Measurements from ENCODE around the gene GOLT1A. TPM values are rescaled to one million over a fixed set of nuclear protein-coding genes. Genes with fewer than 3 reads are reported as not detected.

GOLT1A gene
- total and polyA plus RNA-seq, 4 donors, result 14.1 to 103 (median 52.7) TPM

- DNase-seq (ENCODE audit: low spot score), result no peak
- H3K4me3 ChIP-seq (ENCODE audit: low read depth in 1 of 3, low read length in 3 of 3), result no peak overlapping the region
- H3K9ac ChIP-seq (ENCODE audit: low read depth in 1 of 2, low read length in 2 of 2), result no peak overlapping the region
- no peak for TF ChIP-seq ATF3 (IDR thresholded peaks at IDR 0.05)
- no peak for TF ChIP-seq NR2F2 (IDR thresholded peaks at IDR 0.05)
- no peak for TF ChIP-seq YY1 (IDR thresholded peaks at IDR 0.05)
- TF ChIP-seq, protein P1, sequence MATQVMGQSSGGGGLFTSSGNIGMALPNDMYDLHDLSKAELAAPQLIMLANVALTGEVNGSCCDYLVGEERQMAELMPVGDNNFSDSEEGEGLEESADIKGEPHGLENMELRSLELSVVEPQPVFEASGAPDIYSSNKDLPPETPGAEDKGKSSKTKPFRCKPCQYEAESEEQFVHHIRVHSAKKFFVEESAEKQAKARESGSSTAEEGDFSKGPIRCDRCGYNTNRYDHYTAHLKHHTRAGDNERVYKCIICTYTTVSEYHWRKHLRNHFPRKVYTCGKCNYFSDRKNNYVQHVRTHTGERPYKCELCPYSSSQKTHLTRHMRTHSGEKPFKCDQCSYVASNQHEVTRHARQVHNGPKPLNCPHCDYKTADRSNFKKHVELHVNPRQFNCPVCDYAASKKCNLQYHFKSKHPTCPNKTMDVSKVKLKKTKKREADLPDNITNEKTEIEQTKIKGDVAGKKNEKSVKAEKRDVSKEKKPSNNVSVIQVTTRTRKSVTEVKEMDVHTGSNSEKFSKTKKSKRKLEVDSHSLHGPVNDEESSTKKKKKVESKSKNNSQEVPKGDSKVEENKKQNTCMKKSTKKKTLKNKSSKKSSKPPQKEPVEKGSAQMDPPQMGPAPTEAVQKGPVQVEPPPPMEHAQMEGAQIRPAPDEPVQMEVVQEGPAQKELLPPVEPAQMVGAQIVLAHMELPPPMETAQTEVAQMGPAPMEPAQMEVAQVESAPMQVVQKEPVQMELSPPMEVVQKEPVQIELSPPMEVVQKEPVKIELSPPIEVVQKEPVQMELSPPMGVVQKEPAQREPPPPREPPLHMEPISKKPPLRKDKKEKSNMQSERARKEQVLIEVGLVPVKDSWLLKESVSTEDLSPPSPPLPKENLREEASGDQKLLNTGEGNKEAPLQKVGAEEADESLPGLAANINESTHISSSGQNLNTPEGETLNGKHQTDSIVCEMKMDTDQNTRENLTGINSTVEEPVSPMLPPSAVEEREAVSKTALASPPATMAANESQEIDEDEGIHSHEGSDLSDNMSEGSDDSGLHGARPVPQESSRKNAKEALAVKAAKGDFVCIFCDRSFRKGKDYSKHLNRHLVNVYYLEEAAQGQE (IDR thresholded peaks at IDR 0.05), result no peak
- no peak for TF ChIP-seq HNF4G (IDR thresholded peaks at IDR 0.05)
- no peak for TF ChIP-seq TAF1 (conservative IDR thresholded peaks at IDR 0.05)
- no peak for TF ChIP-seq HNF4A (conservative IDR thresholded peaks at IDR 0.05)
- no peak for TF ChIP-seq RAD21 (IDR thresholded peaks at IDR 0.05)
- no peak for TF ChIP-seq RXRA (IDR thresholded peaks at IDR 0.05)
- H3K9me3 ChIP-seq (ENCODE audit: control insufficient read depth in 4 of 4, low read length in 3 of 4), result no peaks in the 10 kb centered on the region
- 83% methylated on average over 18 of the region's 18 CpGs for WGBS
- peaks cover 0 to 2% (median 0%) of the 10 kb centered on the region in 4 donors for H3K36me3 ChIP-seq (ENCODE audit: control insufficient read depth in 4 of 4, insufficient read depth in 3 of 4, low read depth in 1 of 4, low read length in 3 of 4)
- H3K4me1 ChIP-seq (ENCODE audit: control insufficient read depth in 4 of 4, insufficient read depth in 4 of 4, low read length in 3 of 4), result peaks cover 0 to 2% (median 0%) of the 10 kb centered on the region in 4 donors
- no peak overlapping the region for H3K27ac ChIP-seq (ENCODE audit: low read depth in 1 of 2, low read length in 2 of 2)
- H3K27me3 ChIP-seq (ENCODE audit: control insufficient read depth in 4 of 4, insufficient read depth in 4 of 4, low read length in 3 of 4), result no peaks in the 10 kb centered on the region
Observed at GRCh38 chr1:204198348-204199340, 15.1 kb downstream of the GOLT1A start.

DNA sequence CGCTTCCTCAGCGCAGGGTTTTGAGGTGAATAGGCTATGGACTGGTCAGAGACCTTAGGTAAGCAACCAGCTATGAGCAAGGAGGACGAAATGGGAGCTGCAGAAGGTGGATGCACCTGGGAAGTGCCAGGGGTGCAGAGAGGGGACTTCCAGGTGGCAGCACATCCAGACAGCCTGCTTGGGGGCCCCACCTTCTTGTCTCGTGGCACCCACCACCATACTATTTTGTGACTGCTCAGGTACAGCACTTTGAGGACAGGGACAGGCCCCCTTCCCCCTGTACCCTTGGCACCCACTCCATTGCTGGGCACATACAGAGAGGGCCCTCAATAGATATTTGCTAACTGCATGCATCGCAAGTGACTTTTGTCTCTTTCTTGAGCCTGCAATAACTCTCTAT lies 16.7 kb downstream of the GOLT1A start:
- peaks cover 0 to 2% (median 0%) of the 10 kb centered on the region in 4 donors for H3K36me3 ChIP-seq (ENCODE audit: control insufficient read depth in 4 of 4, insufficient read depth in 3 of 4, low read depth in 1 of 4, low read length in 3 of 4)
- H3K9ac ChIP-seq (ENCODE audit: low read depth in 1 of 2, low read length in 2 of 2), result no peak overlapping the region
- H3K27me3 ChIP-seq (ENCODE audit: control insufficient read depth in 4 of 4, insufficient read depth in 4 of 4, low read length in 3 of 4), result no peaks in the 10 kb centered on the region
- H3K4me1 ChIP-seq (ENCODE audit: control insufficient read depth in 4 of 4, insufficient read depth in 4 of 4, low read length in 3 of 4), result peaks cover 0 to 2% (median 0%) of the 10 kb centered on the region in 4 donors
- H3K27ac ChIP-seq (ENCODE audit: low read depth in 1 of 2, low read length in 2 of 2), result no peak overlapping the region
- H3K9me3 ChIP-seq (ENCODE audit: control insufficient read depth in 4 of 4, low read length in 3 of 4), result no peaks in the 10 kb centered on the region
- no peak for DNase-seq (ENCODE audit: low spot score)
- TF ChIP-seq, protein P1 (IDR thresholded peaks at IDR 0.05), result no peak
- TF ChIP-seq FOXA1 (IDR thresholded peaks at IDR 0.05) (no peak), EGR1 (IDR thresholded peaks at IDR 0.05; ENCODE audit: low read depth in 2 of 2) (no peak), NR2F2 (IDR thresholded peaks at IDR 0.05) (no peak), ZBTB33 (IDR thresholded peaks at IDR 0.05) (no peak), JUND (IDR thresholded peaks at IDR 0.05) (no peak), HNF4A (conservative IDR thresholded peaks at IDR 0.05) (no peak), HNF4G (IDR thresholded peaks at IDR 0.05) (no peak), ATF3 (IDR thresholded peaks at IDR 0.05) (no peak), YY1 (IDR thresholded peaks at IDR 0.05) (no peak), GABPA (IDR thresholded peaks at IDR 0.05 in 1 of 2, conservative IDR thresholded peaks at IDR 0.05 in 1 of 2) (no peak), RXRA (IDR thresholded peaks at IDR 0.05) (no peak)
- TF ChIP-seq, protein P2, sequence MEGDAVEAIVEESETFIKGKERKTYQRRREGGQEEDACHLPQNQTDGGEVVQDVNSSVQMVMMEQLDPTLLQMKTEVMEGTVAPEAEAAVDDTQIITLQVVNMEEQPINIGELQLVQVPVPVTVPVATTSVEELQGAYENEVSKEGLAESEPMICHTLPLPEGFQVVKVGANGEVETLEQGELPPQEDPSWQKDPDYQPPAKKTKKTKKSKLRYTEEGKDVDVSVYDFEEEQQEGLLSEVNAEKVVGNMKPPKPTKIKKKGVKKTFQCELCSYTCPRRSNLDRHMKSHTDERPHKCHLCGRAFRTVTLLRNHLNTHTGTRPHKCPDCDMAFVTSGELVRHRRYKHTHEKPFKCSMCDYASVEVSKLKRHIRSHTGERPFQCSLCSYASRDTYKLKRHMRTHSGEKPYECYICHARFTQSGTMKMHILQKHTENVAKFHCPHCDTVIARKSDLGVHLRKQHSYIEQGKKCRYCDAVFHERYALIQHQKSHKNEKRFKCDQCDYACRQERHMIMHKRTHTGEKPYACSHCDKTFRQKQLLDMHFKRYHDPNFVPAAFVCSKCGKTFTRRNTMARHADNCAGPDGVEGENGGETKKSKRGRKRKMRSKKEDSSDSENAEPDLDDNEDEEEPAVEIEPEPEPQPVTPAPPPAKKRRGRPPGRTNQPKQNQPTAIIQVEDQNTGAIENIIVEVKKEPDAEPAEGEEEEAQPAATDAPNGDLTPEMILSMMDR (IDR thresholded peaks at IDR 0.05; ENCODE audit: low read depth, low read length, missing input control), result no peak
- no peak overlapping the region for H3K4me3 ChIP-seq (ENCODE audit: low read depth in 1 of 3, low read length in 3 of 3)
- WGBS, result 82% methylated on average over 5 of the region's 5 CpGs
